HepG2 (cell line): ENCODE measurements around the gene CCDC154. TPM values are rescaled to one million over a fixed set of nuclear protein-coding genes. Genes with fewer than 3 reads are reported as not detected.

Experiments used
- AKAP8 ChIP-seq: sonication (generic); formaldehyde crosslinking; IDR thresholded peaks from 2 replicates; pipeline ENCODE4 v1.5.1; 2020; ENCODE audit warnings: mild to moderate bottlenecking, missing genetic modification reagents
- ARNTL ChIP-seq: sonication (generic); formaldehyde crosslinking; IDR thresholded peaks from 2 replicates; pipeline ENCODE4 v1.4.0; 2020; ENCODE audit warnings: mild to moderate bottlenecking, missing genetic modification reagents
- BATF2 ChIP-seq: sonication (generic); formaldehyde crosslinking; IDR thresholded peaks from 2 replicates; pipeline ENCODE4 v1.8.0; 2022; ENCODE audit warnings: mild to moderate bottlenecking, missing genetic modification reagents, moderate library complexity
- KIAA2018 ChIP-seq: sonication (generic); formaldehyde crosslinking; IDR thresholded peaks from 2 replicates; pipeline ENCODE4 v1.5.0; 2020; ENCODE audit warnings: mild to moderate bottlenecking, missing genetic modification reagents, borderline replicate concordance
- MLX ChIP-seq: IDR thresholded peaks from 2 replicates; pipeline ENCODE4 v1.6.1; 2016
- NONO ChIP-seq, 2 experiments: fragments of 450-650 bp in 1 of 2; sonication (generic) in 1 of 2; formaldehyde crosslinking in 1 of 2; IDR thresholded peaks in 1 of 2; conservative IDR thresholded peaks in 1 of 2; 2 replicates each; pipeline versions ENCODE4 v1.6.1 to v1.8.0; 2017 to 2022; ENCODE audit warnings: mild to moderate bottlenecking in 1 of 2, missing genetic modification reagents in 1 of 2, moderate library complexity in 1 of 2
- PHB2 ChIP-seq: fragments of 450-650 bp; IDR thresholded peaks from 2 replicates; pipeline ENCODE4 v1.6.1; 2018; ENCODE audit not compliant: partially characterized antibody
- PHF20 ChIP-seq: sonication (generic); formaldehyde crosslinking; IDR thresholded peaks from 2 replicates; pipeline ENCODE4 v1.5.0; 2020; ENCODE audit warnings: mild to moderate bottlenecking, missing genetic modification reagents
- REST ChIP-seq, 2 experiments: IDR thresholded peaks; 2 replicates each; pipeline ENCODE4 v1.6.1; 2011 to 2012; ENCODE audit warnings: low read length in 2 of 2, borderline replicate concordance in 1 of 2, low read depth in 1 of 2, mild to moderate bottlenecking in 1 of 2, moderate library complexity in 1 of 2
- TCF12 ChIP-seq, 2 experiments: fragments of 450-650 bp in 1 of 2; sonication (generic) in 1 of 2; formaldehyde crosslinking in 1 of 2; IDR thresholded peaks; 2 replicates each; pipeline versions ENCODE4 v1.6.1 to v1.8.0; 2017 to 2022; ENCODE audit warnings: antibody characterized with exemption in 1 of 2, mild to moderate bottlenecking in 1 of 2, missing genetic modification reagents in 1 of 2, moderate library complexity in 1 of 2
- ZBTB34 ChIP-seq: sonication (generic); formaldehyde crosslinking; IDR thresholded peaks from 2 replicates; pipeline ENCODE4 v1.8.0; 2022; ENCODE audit warnings: mild to moderate bottlenecking, missing genetic modification reagents
- ZNF598 ChIP-seq: sonication (generic); formaldehyde crosslinking; IDR thresholded peaks from 2 replicates; pipeline ENCODE4 v1.5.1; 2020; ENCODE audit warnings: mild to moderate bottlenecking, missing genetic modification reagents, borderline replicate concordance
- polyA plus RNA-seq, 8 experiments: library from polyadenylated mRNA; depleted of rRNA in 3 of 8; stranded (reverse) in 7 of 8; unstranded in 1 of 8; fragments of >200 nt; fragmentation: Illumina TruSeq in 4 of 8; extraction: Trizol in 4 of 8; gene quantifications; 2 replicates each; pipeline versions ENCODE4 v1.2.1 to v1.2.3, GENCODE V29; 2011 to 2016; ENCODE audit warnings: low read depth in 4 of 8, missing spikeins in 1 of 8, mixed read lengths in 1 of 8; ENCODE audit not compliant: insufficient read depth in 1 of 8
- total RNA-seq, 5 experiments: library from RNA; depleted of rRNA; stranded (reverse); fragments of >200 nt; fragmentation: Illumina TruSeq; extraction: Trizol; gene quantifications; 2 replicates each; pipeline ENCODE4 v1.2.3, GENCODE V29; 2016; ENCODE audit warnings: low read depth in 1 of 5

The CCDC154 gene
- total and polyA plus RNA-seq, 2 of the 13 experiments (the other 11 are each of a cell fraction or from before 2014, with no cell fraction given): 0.92 to 1.5 TPM

GRCh38 chr16:1492923-1493745 lies 48.8 kb upstream of the CCDC154 start, which contains the start of gene TELO2 (continued):
- 0 out of 2 replicates have a peak, but pooled peaks have one; percentile 14 for TF ChIP-seq MLX
- TF ChIP-seq PHF20: peak; percentile 80
- no peak for TF ChIP-seq AKAP8
- no peak for TF ChIP-seq BATF2 (CRISPR knock-in tag)
- no peak; the same call in 1 of the 2 replicates for TF ChIP-seq ZNF598 (CRISPR knock-in tag)
- TF ChIP-seq PHB2: no peak
- no peak for TF ChIP-seq ZBTB34 (CRISPR knock-in tag)
- TF ChIP-seq REST (IDR thresholded peaks at IDR 0.05; ENCODE audit: borderline replicate concordance in 1 of 2, low read depth in 1 of 2, low read length in 2 of 2): no peak
- no peak for TF ChIP-seq NONO (IDR thresholded peaks at IDR 0.05)
- TF ChIP-seq NONO (CRISPR knock-in tag; conservative IDR thresholded peaks at IDR 0.05): peak; percentile 62; the same call in 1 of the 2 replicates
- TF ChIP-seq ARNTL (CRISPR knock-in tag): no peak
- TF ChIP-seq KIAA2018 (CRISPR knock-in tag): no peak
- TF ChIP-seq TCF12 (IDR thresholded peaks at IDR 0.05): no peak
- no peak for TF ChIP-seq TCF12 (CRISPR knock-in tag; IDR thresholded peaks at IDR 0.05)
